K562 (cell line): ENCODE measurements around the gene PACS1.

Experiments used
- BCLAF1 ChIP-seq, 2 experiments: fragments of 450-650 bp in 1 of 2; IDR thresholded peaks; 2 replicates each; pipeline ENCODE4 v1.6.1; 2011 to 2017; ENCODE audit warnings: low read depth in 2 of 2, antibody characterized with exemption in 1 of 2, borderline replicate concordance in 1 of 2, low read length in 1 of 2, mild to moderate bottlenecking in 1 of 2, mixed read lengths in 1 of 2; ENCODE audit not compliant: control insufficient read depth in 1 of 2
- CTCF ChIP-seq, 3 experiments: IDR thresholded peaks in 2 of 3; conservative IDR thresholded peaks in 1 of 3; 2 replicates each; pipeline ENCODE4 v1.5.1; 2011 to 2012; ENCODE audit warnings: low read length in 3 of 3, mild to moderate bottlenecking in 3 of 3, control low read depth in 2 of 3, improper control_type of control experiment in 1 of 3, inconsistent platforms in 1 of 3, low read depth in 1 of 3, mixed read lengths in 1 of 3, moderate library complexity in 1 of 3; ENCODE audit not compliant: insufficient read depth in 2 of 3
- E2F4 ChIP-seq: sonication (generic); formaldehyde crosslinking; IDR thresholded peaks from 2 replicates; pipeline ENCODE4 v1.8.0; 2022; ENCODE audit warnings: mild to moderate bottlenecking, low read depth, missing genetic modification reagents
- NR2C2 ChIP-seq, 2 experiments: fragments of 200-800 bp in 1 of 2; sonication (Bioruptor generic) in 1 of 2; sonication (generic) in 1 of 2; formaldehyde crosslinking in 1 of 2; IDR thresholded peaks; 2 replicates each; pipeline versions ENCODE4 v1.6.1 to v1.8.0; 2016 to 2022; ENCODE audit warnings: mild to moderate bottlenecking in 1 of 2, missing compliant biosample characterization in 1 of 2, missing genetic modification characterization in 1 of 2, missing genetic modification reagents in 1 of 2
- RFX5 ChIP-seq: IDR thresholded peaks from 2 replicates; pipeline ENCODE4 v1.6.1; 2011; ENCODE audit warnings: low read depth, mild to moderate bottlenecking, improper control_type of control experiment, low read length
- TAF15 ChIP-seq: fragments of 200-400 bp; formaldehyde crosslinking; IDR thresholded peaks from 2 replicates; pipeline ENCODE4 v1.6.1; 2017; ENCODE audit warnings: mild to moderate bottlenecking, low read depth, low read length, moderate library complexity
- ZBTB26 ChIP-seq: fragments of 450-650 bp; formaldehyde crosslinking; IDR thresholded peaks from 2 replicates; pipeline ENCODE4 v1.4.0; 2022; ENCODE audit warnings: missing genetic modification characterization

GRCh38 chr11:66233301-66233700, 163.2 kb downstream of the PACS1 start:
- no peak for TF ChIP-seq ZBTB26 (CRISPR knock-in tag)
- no peak for TF ChIP-seq BCLAF1 (IDR thresholded peaks at IDR 0.05; ENCODE audit: borderline replicate concordance in 1 of 2, control insufficient read depth in 1 of 2, low read depth in 2 of 2, low read length in 1 of 2)
- no peak for TF ChIP-seq NR2C2 (CRISPR knock-in tag; IDR thresholded peaks at IDR 0.05)
- no peak for TF ChIP-seq NR2C2 (tag; IDR thresholded peaks at IDR 0.05)
- no peak for TF ChIP-seq TAF15
- TF ChIP-seq E2F4 (CRISPR knock-in tag): no peak
- TF ChIP-seq CTCF (IDR thresholded peaks at IDR 0.05 in 2 of 3, conservative IDR thresholded peaks at IDR 0.05 in 1 of 3; ENCODE audit: insufficient read depth in 2 of 3, low read depth in 1 of 3, low read length in 3 of 3): no peak
- no peak for TF ChIP-seq RFX5
